HG03342 (cell line): ENCODE measurements around the gene SDK1.

Experiments used
- ATAC-seq: cut with Tn5 transposase; IDR thresholded peaks from one replicate; pipeline ENCODE4 v1.9.1; 2021; ENCODE audit warnings: mild to moderate bottlenecking, moderate library complexity; ENCODE audit not compliant: unreplicated experiment

Gene SDK1

DNA sequence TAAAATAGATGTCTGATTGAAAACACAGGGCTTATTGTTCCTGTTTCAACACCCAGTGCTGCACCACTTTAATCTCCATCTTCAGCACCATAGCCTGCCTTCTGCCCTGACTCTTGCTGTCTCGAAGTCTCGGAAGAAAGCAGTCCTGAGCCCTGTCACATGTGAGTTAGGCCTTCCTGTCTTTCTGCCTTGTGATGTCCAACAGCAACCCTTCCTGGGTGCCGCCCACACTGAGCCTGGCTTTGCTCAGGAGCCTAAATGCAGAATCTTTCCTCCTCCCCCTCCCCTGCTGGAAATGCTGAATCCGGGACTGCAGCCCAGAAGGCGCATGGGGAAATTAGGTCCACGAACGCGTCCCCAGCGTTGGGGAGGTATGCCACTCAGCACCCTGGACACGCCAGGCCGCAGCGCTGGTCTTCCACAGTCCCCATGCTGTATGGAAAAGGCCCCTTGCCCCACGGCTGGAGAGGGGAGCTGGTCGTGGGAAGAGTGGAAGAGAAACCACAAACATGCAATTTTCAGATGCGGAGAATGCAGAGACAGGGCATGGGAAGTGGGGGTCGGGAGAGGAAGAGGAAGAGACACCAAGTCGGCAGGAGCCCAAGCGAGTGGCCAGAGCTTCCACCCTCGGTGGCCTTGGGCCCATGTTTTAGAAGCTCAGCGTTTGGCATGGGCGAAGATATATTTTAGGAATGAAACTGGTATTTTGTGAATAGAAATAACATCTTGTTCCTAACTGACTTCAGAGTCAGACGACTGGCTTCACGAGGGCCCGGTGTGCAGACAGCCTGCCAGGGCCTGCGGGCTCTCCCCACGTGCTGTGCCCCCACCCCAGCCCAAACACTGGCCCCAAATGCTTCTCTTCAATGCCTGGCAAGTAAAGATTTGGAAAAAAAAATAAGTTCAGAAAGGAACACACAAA lies 724.9 kb downstream of the SDK1 start:
- no peak for ATAC-seq

DNA sequence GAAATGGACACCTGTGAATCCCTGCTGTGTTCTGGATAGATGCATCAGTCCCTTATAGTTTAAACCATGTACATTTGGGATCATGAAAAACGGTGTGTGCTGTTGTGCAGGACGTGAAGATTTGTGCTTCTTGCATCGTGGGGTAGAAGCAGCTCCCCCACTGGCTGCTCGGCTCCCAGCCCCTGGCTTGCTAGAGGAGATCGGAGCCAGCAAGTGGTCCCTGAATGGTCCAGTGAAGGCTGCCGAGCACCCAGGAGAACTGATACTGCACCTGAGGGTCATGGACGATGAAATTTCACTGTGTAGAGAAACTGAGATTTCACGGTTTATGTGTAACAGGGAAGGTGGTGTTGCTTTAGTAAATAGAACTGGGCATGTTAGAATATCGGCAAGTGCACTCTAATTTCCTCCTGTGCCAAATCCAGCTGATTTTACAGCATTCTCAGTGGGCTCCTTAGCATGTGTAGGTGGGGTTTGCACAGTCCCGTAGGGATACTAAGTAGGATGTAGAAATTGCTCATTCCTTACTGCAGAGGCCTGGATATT lies 726.0 kb downstream of the SDK1 start:
- ATAC-seq: no peak

DNA sequence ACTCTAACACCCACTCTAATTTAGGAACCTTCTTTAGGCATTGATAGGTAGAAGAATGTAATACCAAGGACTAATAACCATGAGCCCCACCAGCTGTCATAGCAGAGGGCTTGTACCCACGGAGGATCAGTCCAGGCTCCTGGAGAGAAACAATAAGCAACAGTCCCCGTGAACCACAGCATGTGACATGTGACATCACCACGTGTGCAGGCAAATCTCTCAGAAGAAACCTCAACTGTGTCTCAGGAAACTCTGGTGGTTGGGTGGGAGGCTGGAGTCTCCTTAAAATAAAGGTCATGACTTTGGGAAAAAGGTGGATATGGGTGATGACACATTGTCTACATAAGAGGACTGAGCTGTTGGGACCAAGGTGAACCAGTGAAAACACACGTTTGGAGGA lies 727.2 kb downstream of the SDK1 start:
- no peak for ATAC-seq

DNA sequence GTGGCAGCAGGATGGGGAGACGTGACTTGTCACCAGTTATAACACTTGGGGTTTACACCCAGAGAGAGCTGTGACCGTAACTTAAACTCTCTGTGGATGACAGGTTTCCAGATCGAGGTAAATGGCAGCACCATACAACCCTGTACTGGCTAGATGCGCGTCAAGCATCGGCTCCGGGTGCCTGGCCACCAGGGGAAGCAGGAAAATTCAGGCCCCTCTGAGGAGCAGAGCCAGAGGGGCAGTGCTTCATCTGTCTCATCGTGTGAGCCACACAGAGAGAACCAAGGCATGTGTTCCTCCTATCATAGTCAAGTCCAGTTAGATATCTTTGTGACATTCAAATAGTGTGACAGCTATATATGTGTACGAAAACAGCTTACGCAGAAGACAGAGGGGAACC lies 728.9 kb downstream of the SDK1 start:
- no peak for ATAC-seq

DNA sequence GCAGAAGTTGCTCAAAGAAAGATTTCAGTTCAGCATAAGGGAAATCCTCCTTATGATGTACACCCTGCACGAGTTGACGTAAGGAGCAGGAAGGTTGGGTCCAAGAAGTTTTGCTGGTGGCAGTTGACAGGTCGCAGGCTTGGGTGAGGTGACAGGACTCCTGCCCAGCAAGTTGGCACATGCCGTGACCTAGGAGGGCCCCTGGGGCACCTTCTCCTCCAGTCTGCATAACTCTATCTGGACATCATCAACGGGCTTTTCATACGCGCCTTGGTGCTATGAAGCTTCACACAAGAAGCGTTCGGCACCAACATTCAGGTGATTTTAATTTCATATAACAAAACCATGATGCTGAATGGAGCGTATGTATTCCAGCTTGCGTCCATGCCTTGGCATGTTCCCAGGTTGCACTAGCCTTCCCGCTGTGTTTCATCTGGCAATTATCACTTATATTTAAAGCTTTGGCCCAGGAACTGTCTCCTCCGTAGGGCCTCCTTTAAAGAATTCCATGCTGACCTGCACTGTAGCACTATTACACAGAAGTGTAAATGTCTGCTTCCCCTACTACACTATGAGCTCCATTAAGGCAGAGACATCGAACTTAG lies 729.4 kb downstream of the SDK1 start:
- no peak for ATAC-seq

DNA sequence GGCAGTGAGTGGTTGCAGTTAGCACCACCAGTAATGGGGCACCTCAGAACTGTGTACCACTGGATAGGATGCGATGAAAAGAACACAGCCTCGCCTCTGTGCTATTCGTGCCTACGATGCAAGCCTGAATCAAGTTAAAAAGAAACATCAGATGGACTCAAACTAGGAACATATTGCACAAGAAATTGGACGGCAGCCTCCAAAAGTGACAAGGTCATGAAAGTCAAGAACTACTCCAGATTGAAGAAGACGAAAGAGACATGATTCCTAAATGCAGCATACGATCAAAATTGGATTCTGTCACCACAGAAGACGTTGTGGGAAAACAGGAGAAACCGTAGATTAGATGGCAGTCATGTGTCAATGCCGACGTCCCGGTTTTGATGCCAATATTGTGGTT lies 732.9 kb downstream of the SDK1 start:
- ATAC-seq: no peak

DNA sequence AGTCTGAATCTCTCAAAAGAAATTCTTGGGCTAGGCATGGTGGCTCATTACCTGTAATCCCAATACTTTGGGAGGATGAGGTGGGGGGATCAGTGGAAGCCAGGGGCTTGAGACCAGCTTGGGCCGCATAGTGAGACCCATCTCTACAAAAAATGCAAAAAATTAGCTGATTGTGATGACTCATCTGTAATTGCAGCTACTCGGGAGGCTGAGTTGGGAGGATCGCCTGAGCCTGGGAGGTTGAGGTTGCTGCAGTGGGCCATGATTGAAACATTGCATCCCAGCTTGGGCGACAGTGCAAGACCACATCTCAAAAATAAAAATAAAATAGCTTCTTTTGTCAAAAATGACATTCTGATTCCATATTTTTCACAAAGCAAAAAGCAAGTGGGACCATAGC lies 736.3 kb downstream of the SDK1 start:
- no peak for ATAC-seq

DNA sequence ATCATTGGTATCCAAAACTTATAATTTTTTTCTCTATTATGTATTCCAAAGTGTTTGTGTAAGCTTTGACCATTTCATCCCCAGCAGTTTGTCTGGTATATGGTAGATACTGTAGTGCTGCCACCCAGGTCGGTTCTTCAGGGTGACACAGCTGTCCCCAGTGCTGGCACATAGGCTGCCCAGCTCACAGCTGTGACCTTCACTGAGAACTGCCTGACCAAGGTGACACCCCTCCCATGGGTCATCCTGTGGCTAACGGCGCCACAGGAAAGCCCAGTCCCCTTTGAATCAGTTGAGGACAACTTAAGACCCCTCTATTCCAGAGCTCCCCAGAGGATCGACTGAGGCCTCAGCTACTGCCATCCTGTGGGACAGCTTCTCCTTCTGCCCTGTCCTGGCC lies 736.8 kb downstream of the SDK1 start:
- ATAC-seq: no peak

DNA sequence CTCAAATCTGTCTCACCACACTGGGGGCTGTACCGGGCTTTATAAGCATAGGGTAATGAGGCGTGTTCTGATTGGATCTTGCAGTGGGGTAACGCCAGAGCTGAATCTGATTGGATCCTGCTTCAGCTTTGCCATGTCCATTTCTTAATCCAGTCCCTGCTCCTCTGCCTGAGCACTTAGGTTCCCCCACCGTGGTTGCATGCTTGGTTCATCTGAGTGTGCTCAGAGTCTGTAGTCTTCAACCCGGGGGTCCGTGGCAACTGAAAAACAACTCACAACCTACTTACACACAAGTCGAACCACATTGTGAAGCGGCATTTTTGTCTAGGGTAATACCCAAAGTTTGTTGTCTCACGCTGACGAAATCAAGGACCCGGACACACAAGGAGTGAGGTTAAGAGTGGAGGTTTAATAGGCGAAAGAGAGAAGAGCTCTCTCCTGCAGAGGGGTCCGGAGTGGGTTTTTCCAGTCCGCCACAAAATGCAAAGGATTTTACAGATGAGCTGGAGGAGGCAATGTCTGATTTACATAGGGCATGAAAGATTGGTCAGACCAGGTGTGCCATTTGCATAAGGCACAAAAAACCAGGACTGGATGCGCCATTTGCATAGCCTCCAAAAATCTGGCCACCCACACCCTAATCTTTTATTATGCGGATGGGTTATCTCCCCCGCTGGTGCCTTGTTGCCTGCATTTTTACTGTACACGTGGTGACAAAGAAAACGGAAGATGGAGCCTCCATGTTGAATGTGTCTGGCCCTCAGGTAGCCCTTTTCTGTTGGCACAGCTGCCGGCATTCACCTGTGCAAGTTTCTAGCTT lies 739.3 kb downstream of the SDK1 start:
- ATAC-seq: no peak

DNA sequence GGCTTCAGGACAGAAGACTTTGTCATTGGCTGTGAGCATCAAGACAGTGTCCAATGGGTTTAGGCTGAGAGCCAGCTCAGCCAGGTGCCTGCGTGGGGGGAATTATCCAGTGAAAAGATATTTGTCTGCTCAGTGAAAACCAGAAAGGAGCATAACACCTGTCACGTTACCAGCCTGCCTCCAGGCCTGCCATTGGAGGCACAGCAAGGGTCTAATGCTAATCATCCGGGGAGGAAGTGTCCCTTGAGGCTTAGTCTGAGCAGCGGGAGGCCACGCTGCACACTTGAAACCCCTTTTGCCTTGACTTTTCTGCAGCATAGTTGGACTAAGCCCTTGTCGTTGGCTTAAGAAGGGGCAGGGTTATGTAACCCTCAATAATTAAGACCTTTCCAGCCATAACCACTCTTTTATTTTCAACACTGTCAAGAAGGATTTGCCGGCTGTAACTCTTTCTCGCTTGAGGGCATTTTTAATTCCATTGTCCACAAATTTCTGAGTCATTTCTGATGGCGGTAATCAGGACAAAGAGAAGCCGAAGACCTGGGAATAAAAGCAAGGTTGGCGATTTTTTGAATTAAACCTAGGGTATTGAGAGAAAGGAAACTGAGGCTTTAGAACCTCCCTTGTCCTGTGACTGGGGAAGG lies 741.5 kb downstream of the SDK1 start:
- no peak for ATAC-seq

DNA sequence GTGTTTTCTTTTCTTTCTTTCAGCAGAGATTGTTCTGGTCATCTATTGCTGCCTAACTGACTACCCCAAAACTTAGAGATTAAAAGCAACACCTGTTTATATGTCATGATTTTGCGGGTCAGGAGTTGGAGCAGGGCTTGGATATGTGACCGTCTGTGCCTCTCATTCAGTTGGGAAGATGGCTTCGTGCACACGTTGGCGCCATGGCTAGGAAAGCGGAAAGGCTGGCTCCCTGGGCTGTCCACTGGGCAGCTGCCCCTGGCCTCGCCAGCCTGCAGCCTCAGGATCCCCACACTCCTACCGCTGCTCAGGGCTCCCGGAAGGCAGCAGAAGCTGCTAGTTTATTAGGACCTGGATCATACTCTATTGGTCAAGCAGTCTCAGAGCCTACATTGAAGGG lies 742.9 kb downstream of the SDK1 start:
- ATAC-seq: no peak

DNA sequence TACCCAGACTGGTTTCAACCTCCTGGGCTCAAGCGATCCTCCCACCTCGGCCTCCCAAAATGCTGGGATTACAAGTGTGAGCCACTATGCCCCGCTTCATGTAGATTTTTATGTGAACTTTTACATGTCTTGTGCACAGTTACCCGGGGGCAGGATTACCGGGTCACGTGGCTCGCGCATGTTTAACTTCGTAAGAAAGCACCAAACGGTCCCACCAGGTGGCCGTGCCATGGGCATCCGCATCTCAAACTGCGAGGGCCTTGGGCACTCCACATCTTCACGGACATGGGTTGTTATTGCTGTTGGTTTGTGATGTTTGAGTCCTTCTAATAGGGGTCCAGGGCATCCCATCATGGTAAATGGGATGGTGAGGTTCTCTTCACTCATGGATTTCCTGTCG lies 744.4 kb downstream of the SDK1 start:
- no peak for ATAC-seq

DNA sequence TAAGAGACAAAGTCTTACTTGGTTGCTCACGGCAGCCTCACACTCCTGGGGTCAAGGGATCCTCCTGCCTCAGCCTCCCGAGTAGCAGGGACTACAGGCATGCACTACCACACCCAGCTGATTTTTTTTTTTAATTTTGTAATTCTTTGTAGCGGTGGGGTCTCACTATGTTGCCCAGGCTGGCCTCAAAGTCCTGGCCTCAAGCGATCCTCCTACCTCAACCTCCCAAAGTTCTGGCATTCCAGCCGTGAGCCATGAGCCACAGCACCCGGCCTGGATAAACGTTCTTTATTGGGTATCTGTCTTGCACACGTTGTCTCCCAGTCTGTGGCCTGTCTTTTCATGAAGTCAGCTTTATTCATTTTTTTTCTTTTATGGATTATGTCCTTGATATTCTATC lies 744.9 kb downstream of the SDK1 start:
- no peak for ATAC-seq

DNA sequence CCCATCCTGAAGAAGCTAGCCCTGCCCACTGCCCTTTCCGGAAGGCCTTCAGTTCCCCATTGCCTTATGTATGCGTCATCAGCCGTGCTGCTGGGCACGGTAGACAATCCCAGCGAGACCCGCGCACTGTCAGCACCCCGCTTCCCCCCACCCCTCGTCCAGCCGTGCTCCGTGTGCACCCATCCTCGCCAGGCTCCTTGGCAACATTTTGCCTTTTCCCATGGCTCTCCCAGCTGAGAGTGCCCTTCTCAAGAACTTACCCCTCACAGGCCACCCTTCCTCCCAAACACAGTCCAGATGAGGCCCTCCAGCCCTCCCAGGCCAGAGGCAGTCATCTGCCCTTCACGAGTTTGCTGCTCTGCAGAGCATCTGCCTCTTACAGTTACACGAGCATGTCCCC lies 747.3 kb downstream of the SDK1 start:
- no peak for ATAC-seq

DNA sequence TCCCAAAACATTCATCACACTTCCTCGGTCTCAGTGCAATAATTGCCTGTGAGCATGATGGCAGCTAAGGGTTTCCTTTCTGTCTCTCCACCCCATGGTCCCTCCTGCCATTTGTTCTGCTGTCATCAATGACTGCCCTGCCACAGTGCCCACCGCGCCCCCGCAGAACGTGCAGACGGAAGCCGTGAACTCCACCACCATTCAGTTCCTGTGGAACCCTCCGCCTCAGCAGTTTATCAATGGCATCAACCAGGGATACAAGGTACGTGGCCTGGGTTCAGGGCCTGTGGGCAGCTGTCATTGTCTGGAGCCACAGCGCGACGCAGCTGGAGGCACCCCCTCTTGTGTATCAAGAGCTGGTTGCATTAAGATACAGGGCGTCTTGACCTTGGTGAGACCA lies 748.1 kb downstream of the SDK1 start:
- no peak for ATAC-seq

DNA sequence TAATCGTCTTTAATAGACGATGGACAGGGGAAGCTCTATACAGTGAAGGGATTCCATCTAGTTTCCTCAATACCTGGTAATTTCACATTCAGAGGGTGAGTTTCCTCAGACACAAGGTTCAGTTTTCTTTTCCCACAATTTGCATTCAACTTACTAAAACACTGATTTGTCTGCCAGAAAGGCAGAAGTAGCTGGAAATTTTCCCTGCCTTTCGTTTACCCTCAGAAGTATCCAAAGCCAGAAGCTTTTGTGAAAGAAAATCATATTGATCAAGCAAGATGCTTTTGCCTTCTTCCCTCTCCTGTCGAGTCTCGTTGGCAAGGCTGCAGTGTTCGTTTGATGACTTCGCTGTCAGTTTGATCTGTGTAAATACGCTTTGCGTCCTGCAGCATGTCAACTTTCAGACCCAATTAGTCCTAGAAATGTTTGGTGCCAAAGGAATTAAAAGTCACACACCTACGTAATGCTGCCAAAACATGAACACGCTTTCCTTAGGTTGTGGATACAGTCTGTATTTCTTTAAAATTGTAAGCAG lies 749.1 kb downstream of the SDK1 start:
- no peak for ATAC-seq

DNA sequence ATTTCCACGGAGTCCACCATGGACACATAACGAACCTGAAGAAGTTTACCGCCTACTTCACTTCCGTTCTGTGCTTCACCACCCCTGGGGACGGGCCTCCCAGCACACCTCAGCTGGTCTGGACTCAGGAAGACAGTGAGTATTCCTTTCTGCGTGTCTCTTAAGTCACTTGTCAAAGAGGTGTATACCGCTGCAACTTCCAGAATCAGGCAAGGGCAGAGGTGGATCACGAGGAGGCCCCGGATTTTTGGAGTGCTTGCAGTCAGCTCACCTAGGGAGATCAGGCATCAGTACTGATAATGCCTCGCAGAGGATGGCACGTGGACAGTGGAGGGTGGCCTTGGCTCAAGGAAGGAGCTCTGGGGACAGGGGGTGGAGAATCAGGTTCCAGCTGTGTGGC lies 750.6 kb downstream of the SDK1 start:
- ATAC-seq: no peak

DNA sequence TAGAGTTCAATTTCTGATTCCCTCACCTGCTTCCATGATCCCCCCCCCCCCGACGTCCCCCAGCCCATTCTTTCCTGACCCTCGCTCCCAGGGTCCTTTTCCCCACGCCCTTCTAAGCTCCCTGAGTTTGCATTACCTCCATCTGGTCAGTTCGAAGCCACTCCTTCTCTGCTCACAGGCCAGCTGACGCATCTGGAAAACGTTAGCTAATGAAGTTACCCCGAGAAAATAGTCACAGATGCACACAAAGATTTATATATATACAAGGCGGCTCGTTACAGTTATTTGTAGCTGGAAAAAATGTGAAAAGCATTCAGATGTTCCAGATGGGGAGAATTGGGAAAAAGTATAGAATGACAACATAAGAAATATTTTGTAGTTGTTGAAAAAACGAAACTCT lies 751.1 kb downstream of the SDK1 start:
- ATAC-seq: no peak

DNA sequence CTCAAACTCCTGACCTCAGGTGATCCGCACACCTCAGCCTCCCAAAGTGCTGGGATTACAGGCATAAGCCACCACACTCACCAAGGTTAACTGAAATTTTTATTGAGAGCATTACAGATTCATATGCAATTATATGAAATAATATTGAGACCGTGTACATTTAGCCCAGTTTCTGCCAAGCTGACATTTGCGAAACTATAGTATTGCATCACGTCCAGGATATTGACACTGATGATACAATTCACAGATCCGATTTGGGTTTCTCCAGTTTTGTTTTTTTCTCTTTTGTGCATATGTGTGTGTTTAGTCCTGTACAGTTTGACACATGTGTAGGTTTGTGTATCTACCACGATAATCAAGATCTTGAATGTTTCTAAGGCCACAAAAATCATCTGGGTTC lies 753.1 kb downstream of the SDK1 start:
- ATAC-seq: no peak

DNA sequence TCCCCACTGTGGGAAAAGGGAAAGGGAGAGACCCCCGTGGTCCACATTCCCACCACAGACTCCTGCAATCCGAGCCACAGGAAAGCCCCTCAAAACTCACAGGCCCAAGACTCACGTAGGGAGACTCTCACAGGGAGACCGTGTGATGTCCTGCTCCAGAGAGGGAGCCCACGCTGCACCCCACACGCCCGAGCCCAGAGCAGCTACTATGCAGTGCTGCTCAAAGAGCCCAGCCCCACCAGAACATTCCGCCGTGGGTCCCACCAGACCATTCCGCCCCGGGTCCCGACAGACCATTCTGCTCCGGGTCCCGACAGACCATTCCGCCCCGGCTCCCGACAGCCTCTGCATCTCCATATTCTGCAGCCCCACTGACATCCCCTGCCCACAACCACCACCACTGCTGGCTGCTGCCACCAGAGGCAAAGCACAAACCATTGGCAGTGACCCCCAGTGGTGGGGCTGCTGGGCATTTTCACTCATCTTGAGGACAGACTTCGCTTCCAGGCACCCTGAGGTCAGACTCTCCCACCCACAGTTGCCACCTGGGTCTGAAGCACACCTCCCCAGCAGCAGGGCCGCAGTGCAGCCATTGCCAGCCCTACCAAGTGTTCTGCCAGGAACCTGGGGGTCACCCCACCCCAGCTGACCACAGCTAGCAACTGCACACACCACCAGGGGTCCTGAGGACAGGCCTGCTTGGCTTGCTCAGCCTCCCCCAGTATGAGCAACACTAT lies 755.7 kb downstream of the SDK1 start:
- ATAC-seq: no peak
